ENCODE data around the gene INSRR. TPM values are rescaled to one million over a fixed set of nuclear protein-coding genes. Genes with fewer than 3 reads are reported as not detected.

Gene INSRR
- not detected in 5 replicates for total RNA-seq (2022; extraction: Qiagen RNA extraction; ENCODE audit: low read depth)

DNA sequence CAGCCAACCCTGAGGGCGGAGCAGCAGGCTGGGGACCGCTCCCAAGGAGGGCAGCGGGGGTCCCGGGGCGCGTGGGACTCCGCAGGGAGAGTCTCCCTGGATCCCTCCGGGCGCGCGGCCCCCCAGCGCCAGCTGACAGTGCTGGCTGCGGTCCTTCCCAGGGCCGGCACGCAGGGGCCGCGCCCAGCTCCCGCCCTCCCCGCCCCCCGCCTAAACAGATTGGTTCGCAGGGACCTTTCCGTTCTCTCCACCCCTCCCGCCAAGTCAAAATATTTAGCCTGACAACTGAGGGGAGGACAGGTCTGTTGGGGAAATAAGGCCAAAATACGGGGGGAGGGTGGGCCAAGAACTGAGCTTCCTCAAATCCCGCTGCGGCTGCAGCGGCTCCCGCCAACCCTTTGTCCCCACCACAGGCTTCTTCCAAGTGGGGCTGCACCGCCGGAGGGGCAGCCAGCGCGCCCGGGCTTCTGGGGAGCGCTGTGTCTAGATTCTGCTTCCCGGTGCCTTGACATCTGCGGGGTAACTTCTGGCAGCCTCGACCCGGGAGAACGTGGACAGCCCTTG lies at the start of gene INSRR:
TSS of gene INSRR (minus strand) at position 159 of the 564 bp plus-strand sequence. CDS start 496 bp downstream, outside the sequence.

DNA sequence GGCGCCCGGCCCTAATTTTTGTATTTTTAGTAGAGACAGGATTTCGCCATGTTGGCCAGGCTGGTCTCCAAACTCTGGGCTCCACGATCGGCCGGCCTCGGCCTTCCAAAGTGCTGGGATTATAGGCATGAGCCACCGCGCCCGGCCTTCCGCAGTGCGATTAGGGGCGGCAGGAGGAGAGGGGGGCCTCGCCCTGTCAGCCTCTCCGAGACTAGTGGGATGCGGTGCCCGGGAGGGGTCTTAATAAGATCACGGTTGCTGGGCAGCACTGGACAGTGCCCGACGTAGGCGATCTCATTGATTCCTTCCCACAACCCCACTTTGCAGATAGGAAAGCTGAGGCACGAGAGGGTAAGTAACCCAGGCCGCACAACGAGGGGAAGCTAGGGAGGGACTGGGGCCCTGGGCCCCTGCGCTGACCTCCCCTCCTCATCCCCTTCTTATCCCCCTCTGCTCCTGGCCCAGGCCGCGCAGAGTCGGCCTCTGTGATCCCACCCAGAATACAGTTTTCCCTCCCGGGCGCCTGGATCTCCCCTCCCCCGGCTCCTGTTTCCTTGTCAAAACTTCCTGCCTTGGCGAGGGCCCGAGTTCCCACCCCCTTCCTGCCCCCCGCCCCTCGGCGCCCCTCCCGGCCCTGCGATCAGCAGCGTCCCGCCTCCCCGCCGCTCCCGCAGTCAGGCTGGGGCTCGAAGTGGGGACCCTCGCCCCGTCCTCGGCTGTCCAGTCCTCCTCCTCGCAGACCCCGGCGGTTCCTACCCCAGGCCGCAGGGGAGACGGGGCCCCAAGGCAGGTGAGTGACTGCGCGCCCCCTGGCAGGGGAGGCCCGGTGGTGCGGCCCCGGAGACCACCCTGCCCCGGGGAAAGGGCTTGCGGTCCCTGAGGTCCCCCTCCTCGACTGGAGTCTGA lies 34.4 kb upstream of the INSRR start, which contains the start of gene PEAR1:
TSS of gene PEAR1 (plus strand) at position 671 of the 906 bp plus-strand sequence. CDS start 10,209 bp downstream, outside the sequence.

DNA sequence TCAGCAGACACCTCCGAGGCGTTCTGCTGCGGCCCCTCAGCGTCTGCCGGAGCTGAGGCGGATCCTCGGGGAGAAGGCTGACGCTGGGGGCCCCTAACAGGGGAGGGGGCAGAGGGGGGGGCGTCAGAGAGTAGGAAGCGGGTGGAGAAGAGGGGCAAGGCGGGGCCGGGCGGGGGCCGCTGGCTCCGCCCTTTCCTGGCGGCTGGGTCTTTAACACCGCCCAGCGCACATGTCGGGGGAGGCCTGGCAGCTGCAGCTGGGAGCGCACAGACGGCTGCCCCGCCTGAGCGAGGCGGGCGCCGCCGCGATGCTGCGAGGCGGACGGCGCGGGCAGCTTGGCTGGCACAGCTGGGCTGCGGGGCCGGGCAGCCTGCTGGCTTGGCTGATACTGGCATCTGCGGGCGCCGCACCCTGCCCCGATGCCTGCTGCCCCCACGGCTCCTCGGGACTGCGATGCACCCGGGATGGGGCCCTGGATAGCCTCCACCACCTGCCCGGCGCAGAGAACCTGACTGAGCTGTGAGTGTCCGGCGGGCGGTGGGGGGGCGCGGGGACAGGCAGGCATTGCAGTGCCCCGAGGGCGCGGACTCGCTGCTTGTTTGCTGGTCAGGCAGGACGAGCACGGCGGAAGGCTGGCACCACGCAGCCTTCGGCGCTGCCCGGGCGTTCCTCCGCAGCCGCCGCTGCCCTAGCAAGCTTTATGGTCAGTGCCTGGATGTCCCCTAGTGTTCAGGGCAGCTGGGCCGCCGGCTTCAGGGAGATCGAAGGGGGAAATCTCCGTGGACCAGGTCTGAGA lies 1.9 kb upstream of the INSRR start, which contains the start of gene NTRK1:
TSS of gene NTRK1 (plus strand) at position 238 of the 796 bp plus-strand sequence. CDS start at position 308, 70 bp downstream.

DNA sequence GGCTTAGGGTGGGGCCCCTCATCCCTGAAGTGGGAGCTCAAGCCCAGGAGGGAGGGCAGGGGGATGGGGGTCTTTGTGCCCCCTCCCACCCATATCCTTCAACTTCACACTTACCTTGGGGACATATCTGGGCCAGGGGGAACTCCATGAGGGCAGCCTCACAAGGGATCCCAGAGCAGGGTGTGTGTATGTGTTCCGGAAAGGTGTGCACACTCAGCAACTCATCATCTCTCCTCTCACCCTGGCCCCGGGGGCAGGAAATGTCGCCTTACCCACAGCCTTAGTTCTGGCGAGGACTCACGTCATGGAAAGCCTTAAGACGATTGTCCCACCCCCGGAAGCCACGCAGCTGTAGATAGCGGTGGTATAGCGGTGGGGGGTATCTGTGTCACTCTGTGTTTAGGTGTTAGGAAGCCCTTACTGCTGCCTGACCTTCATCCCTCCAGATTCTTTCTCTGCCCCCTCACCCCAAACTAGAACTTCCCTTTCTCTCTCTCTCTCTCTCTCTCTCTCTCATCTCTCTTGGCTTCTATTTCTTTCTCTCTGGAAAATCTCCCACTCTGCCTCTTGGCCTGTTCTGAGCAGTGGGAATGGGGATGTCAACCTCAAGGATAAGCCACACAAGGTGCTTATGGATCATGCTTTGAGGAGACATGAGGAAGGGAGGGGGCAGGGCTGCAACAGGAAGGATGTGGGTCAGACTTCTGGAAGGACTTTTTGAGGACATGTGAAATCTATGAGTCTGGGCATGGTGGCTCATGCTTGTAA lies 42.2 kb downstream of the INSRR start, which contains the start of gene SH2D2A:
TSS of gene SH2D2A (minus strand) at position 288 of the 768 bp plus-strand sequence. CDS start at position 148, 140 bp downstream.

Other genes starting within 250 kb of the INSRR start
- gene HAPLN2, start 239.7 kb downstream of the INSRR start, total RNA-seq (2022; extraction: Qiagen RNA extraction; ENCODE audit: low read depth), result 0.05 to 0.19 TPM in 2 of 5 replicates, not detected in the others
- 0.08 to 0.12 TPM in 2 of 5 replicates, not detected in the others for gene BCAN, start 217.0 kb downstream of the INSRR start, total RNA-seq (2022; extraction: Qiagen RNA extraction; ENCODE audit: low read depth)
- gene NES, start 181.7 kb downstream of the INSRR start, total RNA-seq (2022; extraction: Qiagen RNA extraction; ENCODE audit: low read depth), result 1.4 to 1.8 TPM (median 1.6 TPM) in 5 replicates
- gene CRABP2, start 153.5 kb downstream of the INSRR start, total RNA-seq (2022; extraction: Qiagen RNA extraction; ENCODE audit: low read depth), result 9.9 to 13.9 TPM (median 11.1 TPM) in 5 replicates
- 23.0 to 26.9 TPM (median 24.1 TPM) in 5 replicates for gene METTL25B, start 130.6 kb downstream of the INSRR start, total RNA-seq (2022; extraction: Qiagen RNA extraction; ENCODE audit: low read depth)
- gene ISG20L2, start 130.4 kb downstream of the INSRR start, total RNA-seq (2022; extraction: Qiagen RNA extraction; ENCODE audit: low read depth), result 44.5 to 58.6 TPM (median 50.0 TPM) in 5 replicates
- 176 to 202 TPM (median 189 TPM) in 5 replicates for gene MRPL24, start 118.0 kb downstream of the INSRR start, total RNA-seq (2022; extraction: Qiagen RNA extraction; ENCODE audit: low read depth)
- 455 to 497 TPM (median 464 TPM) in 5 replicates for gene HDGF, start 107.4 kb downstream of the INSRR start, total RNA-seq (2022; extraction: Qiagen RNA extraction; ENCODE audit: low read depth)
- 69.7 to 82.0 TPM (median 76.7 TPM) in 5 replicates for gene PRCC, start 91.6 kb downstream of the INSRR start, total RNA-seq (2022; extraction: Qiagen RNA extraction; ENCODE audit: low read depth)
- gene SH2D2A, start 42.3 kb downstream of the INSRR start, total RNA-seq (2022; extraction: Qiagen RNA extraction; ENCODE audit: low read depth), result 3.9 to 5.1 TPM (median 4.7 TPM) in 5 replicates
- gene NTRK1, start 1.7 kb upstream of the INSRR start, total RNA-seq (2022; extraction: Qiagen RNA extraction; ENCODE audit: low read depth), result 0.09 to 0.26 TPM (median 0.17 TPM) in 4 of 5 replicates, not detected in the other
- 7.8 to 12.2 TPM (median 10.1 TPM) in 5 replicates for gene PEAR1, start 34.6 kb upstream of the INSRR start, total RNA-seq (2022; extraction: Qiagen RNA extraction; ENCODE audit: low read depth)
- gene LRRC71, start 61.5 kb upstream of the INSRR start, total RNA-seq (2022; extraction: Qiagen RNA extraction; ENCODE audit: low read depth), result 0.11 to 0.38 TPM (median 0.16 TPM) in 4 of 5 replicates, not detected in the other
- gene ARHGEF11, start 186.6 kb upstream of the INSRR start, total RNA-seq (2022; extraction: Qiagen RNA extraction; ENCODE audit: low read depth), result 17.4 to 23.5 TPM (median 20.7 TPM) in 5 replicates
- not detected in 5 replicates for gene ETV3L, start 240.7 kb upstream of the INSRR start, total RNA-seq (2022; extraction: Qiagen RNA extraction; ENCODE audit: low read depth)